Measurements from ENCODE around the gene ANKRD10.

Gene ANKRD10

DNA sequence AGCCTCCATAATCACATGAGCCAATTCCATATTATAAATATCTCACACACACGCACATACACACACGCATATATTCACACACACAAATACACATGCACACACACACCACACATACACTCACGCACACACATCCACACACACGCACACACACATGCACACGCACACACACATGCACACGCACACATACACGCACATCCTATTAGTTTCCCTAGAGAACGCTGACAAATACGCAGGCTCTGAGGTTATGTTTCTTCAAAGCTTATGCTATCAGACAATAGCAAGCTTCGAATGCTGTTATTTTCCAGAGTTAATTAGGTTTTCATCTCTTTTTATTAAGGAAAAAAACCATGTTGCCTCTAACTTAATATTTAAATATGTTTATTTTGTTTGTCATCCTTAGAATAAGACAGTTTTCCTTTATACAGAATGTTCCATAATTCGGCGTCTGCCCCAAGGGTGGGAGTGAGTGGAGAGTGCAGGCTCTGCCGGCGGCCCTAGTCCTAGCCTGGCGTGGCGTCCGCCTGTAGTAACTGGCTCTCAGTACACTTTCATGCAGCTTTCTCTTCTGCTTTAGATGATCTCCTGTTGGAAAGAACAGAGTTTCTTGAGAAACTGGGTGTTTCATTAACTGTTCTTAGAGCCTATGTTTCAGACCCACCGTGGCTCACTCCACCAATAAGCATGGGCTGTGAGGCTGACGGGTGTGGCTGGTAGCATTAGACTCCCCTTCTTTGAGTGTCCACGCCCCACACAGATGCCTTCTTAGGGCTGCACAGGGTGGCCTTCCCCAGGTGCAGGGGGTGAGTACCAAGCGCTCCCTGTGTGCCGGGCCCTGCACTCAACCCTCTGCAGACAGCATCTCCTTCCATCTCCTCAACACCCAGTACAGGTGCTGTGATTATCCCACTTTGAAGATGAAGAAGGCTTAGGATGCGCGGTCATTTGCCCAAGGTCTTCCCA lies 30.4 kb upstream of the ANKRD10 start:
- no peak for DNase-seq

DNA sequence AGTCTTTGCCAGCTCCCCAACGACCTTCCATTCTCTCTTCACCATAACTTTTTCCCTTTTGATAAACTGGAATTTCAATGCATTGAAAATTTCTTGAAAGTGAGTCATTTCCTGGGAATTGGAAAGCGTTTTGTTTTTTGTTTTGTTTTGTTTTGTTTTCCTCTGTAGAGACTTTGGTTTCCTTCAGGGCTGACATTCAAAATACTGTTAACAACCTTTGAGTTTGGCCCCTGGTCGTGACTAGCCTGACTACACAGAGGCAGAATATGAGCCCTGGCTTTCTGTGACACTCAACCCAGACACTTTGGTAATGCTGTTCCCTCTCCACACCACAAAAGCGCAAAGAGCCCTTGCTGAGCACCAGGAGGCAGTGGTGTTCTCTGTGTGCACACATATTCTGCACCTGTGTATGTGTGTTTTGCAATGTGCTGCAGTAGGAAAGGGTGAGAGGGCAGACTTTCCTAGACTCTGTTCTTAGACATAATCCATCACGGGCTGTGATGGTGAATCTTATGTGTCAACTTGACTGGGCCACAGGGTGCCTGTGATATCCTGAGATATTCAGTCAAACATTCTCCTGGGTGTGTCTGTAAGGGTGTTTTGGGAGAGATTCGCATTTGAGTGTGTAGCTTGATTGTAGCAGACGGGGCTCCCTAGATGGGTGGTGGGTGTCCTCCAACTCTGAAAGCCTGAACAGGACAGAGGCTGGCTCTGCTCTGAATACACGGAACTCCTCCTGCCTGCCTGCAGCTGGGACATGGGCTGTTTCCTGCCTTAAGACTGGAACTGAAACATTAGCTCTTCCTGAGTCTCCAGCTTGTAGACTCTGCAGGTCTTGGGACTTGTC lies 29.5 kb upstream of the ANKRD10 start:
- peak; percentile 35 for DNase-seq

DNA sequence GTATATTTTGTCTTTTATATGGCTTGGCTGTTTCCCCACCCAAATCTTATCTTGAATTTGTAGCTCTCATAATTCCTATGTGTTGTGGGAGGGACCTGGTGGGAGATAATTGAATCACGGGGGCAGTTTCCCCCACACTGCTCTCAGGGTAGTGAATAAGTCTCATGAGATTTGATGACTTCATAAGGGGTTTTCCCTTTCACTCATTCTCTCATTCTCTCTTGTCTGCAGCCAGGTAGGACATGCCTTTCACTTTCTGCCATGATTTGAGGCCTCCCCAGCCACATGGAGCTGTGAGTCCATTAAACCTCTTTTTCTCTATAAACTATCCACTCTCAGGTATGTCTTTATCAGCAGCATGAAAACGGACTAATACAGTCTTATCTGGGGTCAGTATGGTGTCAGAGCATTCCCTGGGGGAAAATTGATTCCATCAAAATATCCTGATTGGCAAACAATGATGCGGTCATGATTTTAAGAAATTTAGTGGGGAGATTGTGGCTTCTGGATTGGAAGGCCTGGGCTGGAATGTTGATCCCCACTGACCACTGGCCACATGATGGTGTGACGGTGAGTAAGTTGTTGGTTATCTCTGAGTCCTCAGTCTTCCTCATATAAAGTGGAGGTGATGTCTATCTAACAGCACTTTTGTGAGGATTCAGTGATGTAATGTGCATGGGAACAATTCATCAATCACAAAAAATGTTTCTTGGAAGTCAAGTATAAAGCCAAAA lies 27.5 kb upstream of the ANKRD10 start:
- DNase-seq = no peak

DNA sequence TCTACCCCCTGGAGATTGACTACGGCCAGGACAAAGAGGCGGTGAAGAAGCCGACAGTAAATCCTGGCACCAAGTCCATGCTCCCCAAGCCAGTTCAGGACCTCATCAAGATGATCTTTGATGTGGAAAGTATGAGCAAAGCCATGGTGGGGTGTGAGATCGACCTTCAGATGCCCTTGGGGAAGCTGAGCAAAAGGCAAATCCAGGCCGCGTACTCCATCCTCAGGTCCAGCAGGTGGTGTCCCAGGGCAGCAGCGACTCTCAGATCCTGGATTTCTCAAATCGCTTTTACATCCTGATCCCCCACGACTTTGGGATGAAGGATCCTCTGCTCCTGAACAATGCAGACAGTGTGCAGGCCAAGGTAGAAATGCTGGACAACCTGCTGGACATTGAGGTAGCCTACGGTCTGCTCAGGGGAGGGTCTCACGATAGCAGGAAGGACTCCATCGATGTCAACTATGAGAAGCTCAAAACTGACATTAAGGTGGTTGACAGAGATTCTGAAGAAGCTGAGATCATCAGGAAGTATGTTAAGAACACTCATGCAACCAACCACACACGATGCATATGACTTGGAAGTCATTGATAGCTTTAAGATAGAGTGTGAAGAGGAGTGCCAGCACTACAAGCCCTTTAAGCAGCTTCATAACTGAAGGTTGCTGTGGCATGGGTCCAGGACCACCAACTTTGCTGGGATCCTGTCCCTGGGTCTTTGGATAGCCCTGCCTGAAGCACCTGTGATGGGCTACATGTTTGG lies 24.0 kb upstream of the ANKRD10 start:
- DNase-seq = no peak

DNA sequence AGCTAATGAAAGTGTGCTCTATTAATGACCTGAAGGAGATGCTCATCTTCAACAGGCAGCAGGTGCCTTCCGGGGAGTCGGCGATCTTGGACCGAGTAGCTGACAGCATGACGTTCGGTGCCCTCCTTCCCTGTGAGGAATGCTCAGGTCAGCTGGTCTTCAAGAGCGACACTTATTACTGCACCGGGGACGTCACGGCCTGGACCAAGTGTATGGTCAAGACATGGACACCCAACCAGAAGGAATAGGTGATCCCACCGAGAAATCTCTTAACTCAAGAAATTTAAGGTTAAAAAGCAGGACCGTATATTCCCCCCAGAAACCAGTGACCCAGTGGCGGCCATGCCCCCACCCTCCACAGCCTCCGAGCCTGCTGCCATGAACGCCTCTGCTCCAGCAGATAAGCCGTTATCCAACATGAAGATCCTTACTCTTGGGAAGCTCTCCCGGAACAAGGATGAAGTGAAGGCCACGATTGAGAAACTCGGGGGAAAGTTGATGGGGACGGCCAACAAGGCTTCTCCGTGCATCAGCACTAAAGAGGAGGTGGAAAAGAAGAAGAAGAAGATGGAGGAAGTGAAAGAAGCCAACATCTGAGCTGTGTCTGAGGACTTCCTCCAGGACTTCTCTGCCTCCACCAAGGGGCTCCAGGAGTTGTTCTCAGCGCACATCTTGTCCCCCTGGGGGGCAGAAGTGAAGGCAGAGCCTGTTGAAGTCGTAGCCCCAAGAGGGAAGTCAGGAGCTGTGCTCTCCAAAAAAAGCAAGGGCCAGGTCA lies 22.8 kb upstream of the ANKRD10 start:
- no peak for DNase-seq

DNA sequence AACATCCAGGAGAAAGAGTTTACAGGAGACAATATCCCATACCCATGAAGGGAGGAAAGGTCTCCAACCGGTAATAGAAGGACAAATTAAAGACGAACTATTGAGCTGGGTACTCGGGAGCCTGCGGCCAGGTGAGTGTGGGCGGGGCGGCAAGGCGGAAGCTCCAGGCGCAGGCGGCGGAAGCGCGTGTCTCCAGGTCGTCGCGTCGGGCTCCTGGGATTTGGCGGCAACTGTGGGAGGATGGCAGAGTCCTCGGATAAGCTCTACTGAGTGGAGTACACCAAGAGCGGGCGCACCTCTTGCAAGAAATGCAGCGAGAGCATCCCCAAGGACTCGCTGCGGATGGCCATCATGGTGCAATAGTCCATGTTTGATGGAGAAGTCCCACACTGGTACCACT lies 21.6 kb upstream of the ANKRD10 start:
- DNase-seq = no peak

DNA sequence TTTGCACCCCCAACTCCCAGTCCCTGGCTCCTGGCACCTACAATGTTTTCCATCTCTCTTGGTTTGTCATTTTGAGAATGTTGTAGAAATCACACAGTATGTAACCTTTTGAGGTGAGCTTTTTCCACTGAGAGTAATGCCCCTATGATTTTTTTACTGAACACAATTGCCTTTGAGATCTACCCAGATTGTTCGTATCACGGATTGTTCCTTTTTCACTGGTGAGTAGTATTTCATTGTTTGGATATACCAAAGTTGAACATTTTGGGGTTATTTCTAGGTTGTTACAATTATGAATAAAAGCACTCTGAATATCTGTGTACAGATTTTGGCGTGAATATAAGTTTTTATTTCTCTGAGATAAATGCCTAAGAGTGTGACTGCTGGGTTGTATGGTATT lies 17.7 kb upstream of the ANKRD10 start:
- DNase-seq = no peak

DNA sequence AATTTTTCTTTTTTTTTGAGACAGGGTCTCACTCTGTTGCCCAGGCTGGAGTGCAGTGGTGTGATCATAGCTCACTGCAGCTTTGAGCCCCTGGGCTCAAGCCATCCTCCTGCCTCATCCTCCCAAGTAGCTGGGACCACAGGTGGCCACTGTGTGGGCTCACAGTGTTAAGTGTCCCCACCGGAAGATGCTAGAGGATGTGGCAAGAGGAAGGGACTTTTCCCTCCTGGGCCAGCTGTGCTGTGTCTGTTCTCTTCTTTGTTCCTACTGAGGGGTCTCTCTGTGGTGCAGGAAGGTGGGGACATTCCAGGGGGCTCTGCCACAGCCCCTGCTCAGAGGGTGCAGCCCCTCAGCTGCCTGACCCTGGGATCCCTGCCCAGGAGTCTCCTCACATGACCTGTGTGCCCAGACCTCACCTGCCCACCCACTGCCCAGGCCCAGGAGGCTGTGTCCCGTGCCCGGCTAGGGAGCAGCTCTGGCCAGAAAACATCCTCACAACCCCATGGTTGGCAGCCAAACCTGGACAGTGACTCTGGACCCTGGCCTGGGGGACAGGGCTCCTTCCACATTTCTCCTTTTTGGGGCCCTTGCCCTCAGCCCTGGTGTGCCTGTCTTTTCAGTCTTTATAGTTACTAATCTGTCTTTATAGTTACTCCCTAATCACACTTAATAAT lies 14.4 kb upstream of the ANKRD10 start:
- no peak for DNase-seq

DNA sequence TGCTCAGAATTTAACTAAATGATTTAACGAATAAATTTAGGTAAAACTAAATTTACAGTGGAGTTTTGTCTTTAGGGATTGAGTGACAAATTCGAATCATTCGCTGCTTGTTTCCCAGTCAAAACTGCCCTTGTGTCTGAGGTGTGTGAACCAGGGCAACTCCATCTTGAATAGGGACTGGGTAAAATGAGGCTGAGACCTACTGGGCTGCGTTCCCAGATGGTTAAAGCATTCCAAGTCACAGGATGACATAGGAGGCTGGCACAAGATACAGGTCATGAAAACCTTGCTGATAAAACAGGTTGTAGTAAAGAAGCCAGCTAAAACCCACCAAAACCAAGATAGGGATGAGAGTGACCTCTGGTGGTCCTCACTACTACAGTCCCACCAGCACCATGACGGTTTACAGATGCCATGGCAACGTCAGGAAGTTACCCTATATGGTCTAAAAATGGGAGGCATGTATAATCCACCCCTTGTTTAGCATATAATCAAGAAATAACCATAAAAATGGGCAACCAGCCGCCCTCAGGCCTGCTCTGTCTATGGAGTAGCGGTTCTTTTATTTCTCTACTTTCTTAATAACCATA lies 10.2 kb upstream of the ANKRD10 start:
- DNase-seq = no peak

DNA sequence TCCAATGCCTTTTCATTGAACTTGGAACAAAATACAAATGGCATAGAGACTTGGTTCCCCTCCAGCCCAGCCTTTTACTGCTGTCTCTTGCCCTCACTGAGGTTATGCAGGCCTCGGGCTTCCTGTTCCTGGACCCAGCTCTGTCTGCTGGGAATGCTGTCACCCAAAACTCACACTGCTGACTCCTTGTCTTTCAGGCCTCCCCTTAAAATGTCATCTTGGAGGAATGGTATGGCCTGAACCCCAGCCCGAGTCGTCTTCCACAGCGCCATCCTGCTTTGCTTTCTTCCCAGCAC lies 9.7 kb upstream of the ANKRD10 start:
- no peak for DNase-seq

DNA sequence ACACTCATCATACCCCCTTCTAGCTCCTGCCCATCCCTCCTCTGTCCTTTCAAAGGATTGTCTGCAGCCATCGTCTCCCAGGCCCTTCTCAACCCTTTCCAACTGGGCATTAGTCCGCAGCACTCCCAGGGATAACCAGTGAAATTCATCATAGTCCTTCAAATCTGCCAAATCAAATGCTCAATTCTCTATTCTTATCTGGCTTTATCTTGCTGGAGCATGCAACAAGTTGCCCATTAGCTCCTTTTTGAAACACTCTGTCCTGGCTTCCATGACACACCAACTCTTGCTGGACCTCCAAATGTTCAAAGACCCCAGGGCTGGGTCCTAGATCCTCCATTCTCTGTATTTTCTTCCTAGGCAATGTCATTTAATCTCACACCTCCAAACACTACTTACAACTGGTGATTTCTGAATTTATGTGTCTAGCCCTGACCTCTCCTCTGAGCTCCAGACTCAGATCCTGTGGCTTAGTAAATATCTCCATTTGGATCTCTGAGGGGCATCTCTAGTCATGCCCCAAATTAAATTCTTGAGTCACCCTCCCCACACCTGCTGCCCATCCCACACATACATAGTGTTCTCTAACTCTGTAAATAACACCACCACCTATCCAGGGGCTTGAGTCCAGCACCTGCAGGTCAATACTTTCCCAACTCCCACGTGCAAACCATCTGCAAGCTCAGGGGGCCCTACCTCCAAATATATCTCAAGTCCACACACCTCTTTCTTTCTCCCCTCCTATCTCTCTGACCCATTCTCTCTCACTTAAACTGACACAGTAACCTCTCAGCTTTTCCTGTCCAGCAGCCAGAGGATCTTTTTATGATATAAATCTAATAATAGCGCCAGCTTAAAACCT lies 9.1 kb upstream of the ANKRD10 start:
- DNase-seq = no peak

DNA sequence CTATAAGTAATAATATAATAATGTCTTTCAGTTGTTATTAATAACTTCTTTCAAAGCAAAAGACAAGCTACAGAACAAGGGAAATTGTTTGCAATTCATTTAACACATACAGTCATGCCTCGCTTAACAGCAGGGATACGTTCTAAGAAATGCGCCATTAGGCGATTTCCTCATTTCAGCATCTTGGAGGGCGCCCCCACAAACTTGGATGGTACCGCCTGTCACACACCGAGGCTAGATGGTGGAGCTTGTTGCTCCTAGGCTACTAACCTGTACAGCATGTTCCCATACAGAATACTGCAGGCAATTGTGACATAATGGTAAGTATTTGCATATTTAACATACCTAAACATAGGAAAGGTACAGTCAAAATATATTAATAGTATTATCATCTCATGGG lies 8.2 kb upstream of the ANKRD10 start:
- DNase-seq = no peak

DNA sequence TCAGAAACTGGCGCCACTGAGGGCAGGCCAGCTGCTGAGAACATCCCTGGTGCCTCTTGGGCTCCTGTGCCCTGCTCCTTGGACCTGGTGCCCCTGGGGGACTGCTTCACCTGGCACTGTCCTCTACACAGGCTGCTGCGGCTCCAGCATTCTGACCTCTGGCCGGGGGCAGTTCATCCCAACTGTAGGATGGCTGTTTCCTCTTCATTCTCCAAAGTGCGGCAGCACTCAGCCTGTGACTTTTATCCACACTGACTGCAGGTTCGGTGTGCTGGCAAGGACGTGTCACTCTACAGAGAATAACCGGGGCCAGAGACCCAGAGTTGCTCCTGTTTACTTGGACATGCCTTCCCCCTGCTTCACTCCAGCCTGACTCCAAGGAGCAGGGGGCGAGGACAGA lies 7.6 kb upstream of the ANKRD10 start:
- DNase-seq = no peak

DNA sequence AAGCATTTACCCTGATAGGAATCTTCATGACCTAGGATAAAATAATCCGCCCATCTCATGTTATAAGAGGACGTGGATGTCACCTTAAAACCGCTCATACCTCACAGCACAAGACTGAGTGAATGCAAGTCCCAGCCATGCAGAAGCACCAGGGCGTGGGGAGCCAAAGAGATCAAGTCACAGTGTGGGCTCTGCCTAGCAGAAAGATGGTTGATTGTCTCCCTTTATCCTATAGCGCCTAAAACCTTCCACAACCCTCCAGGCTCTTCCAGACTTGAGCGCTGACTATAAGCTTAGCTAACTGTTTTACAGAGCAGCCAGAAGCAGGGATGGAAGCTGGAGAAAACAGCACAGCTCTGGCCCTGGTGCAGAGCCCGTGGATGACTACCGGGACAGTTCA lies 6.8 kb upstream of the ANKRD10 start:
- DNase-seq = no peak

DNA sequence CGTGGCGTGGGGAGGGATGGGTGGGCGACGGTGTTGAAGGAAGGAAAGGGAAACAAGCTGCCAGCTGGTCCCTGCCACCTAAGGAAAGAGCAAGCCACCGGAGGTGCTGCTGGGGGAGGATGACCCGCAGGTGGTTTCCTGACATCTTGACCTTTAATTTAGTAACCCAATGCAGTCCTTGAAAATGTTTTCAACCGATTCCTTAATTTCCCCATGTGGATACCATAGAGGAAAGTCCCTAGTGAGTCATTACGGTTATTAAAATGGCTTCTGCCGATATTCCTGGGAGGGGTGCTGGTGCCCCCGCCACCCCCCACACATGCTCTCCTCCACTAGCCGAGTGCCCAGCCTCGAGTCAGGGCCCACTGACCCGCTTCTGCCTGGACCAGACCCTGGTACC lies 6.3 kb upstream of the ANKRD10 start:
- DNase-seq = no peak

DNA sequence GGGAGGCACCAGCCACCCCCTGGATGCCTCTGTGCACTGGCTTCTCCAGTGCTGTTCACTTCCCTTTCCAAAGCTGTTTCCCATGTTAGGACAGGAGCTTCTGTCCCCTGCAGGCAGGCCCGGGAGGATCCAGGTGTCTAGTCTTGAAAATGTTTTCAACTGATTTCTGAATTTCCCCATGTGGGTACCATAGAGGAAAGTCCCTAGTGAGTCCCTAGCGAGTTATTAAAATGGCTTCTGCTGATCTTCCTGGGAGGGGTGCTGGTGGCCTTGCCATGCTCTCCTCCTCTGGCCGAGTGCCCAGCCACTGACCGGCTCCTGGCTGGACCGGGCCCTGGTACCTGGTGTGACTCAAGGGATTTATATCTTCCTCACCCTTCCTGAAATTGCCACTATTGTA lies 5.2 kb upstream of the ANKRD10 start:
- DNase-seq = no peak

DNA sequence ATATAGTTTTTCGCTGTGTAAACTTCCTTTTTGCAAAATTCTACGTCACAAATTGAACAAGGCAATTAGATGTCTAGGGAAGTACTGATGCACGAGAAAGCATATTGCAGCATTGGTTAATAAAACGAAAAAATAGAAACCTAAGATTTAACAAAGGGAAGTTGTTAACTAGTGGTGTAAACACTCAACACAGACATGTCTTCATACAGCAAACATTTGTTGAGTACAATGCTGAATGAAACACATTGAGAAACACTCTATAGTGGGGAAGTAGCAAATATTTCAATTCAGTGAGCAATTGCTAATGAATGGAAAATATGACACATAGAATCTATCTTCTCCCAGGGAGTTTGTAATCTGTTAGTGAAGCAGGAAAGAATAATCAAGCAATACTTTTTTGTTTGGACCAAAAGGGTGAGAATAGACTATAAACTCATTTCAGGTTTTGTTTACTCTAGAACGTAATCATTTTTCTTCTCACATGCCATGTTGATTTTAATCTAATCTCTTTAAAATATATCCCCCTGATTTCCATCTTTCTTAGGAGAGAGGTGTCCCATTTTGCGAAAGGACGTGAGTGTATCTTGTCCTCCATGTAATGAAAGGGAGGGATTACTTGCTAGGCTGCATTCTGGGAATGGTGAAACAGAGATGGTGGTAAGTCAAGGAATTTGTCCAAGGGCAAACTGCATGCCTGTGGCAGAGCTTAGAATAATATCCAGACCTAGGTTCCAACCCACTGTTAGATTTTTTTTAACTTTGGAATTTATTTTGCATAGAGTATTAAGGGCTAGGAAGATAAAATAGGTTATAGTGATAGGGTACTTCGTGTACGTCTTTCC lies 1.7 kb upstream of the ANKRD10 start:
- DNase-seq = no peak

DNA sequence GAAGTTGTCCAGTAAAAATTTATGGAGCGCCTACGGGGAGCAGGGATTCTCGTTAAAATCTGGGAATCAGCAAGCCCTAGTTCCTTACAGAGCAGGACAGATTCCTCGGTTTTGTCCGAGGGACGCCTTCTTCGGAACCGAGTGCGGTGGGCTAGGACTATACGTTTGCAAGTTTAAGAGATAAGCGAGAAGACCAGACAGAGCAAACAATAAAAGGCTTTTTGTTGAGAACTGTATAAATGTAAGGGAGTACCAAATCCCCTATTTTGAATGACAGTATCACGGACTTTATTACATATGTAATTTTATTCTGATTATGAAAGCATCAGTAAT lies 971 bp upstream of the ANKRD10 start:
- no peak for DNase-seq
